Panc1 (cell line): ENCODE results near the gene SSBP2. TPM values are rescaled to one million over a fixed set of nuclear protein-coding genes. Genes with fewer than 3 reads are reported as not detected.

Experiments used
- ATAC-seq: fragments of 200-7000 bp; cut with Tn5 transposase; 2 replicates; pipeline ENCODE4 v1.9.1; 2020; ENCODE audit warnings: mild to moderate bottlenecking, moderate library complexity
- BruUV-seq: library from RNA; stranded (reverse); fragments of 400-500 nt; replicated peaks from 2 replicates; lab custom pipeline; 2021; lab: Mats Ljungman, UMichigan
- CTCF ChIA-PET: fragments of 300-600 bp; sonication (Branson Sonifier 250); formaldehyde crosslinking; loops from one replicate; lab custom pipeline; 2022; ENCODE audit warnings: antibody characterized with exemption; lab: Charles Lee
- POLR2A ChIA-PET: fragments of 300-600 bp; sonication (Branson Sonifier 250); formaldehyde crosslinking; loops from one replicate; lab custom pipeline; 2022; ENCODE audit warnings: antibody characterized with exemption; lab: Charles Lee
- DNase-seq: peaks from one replicate; pipeline ENCODE4 v3.0.0-alpha.2; 2010; ENCODE audit warnings: low read depth, low spot score
- H3K27ac ChIP-seq: 2 replicates; pipeline ENCODE4 v1.5.1; 2011; ENCODE audit warnings: mild to moderate bottlenecking, low read length, inconsistent platforms
- H3K27me3 ChIP-seq: fragments of 200-500 bp; sonication (Bioruptor generic); 2 replicates; pipeline ENCODE4 v1.6.0; 2014; ENCODE audit warnings: low read length, inconsistent platforms; ENCODE audit not compliant: control insufficient read depth, insufficient read depth
- H3K36me3 ChIP-seq: fragments of 200-500 bp; sonication (Bioruptor generic); 2 replicates; pipeline ENCODE4 v1.5.1; 2014; ENCODE audit warnings: inconsistent platforms, mild to moderate bottlenecking, low read length, moderate library complexity; ENCODE audit not compliant: control insufficient read depth, insufficient read depth
- H3K4me1 ChIP-seq: 2 replicates; pipeline ENCODE4 v1.5.1; 2011; ENCODE audit warnings: inconsistent platforms, mild to moderate bottlenecking, low read length, moderate library complexity; ENCODE audit not compliant: control insufficient read depth, insufficient read depth
- H3K4me3 ChIP-seq, 2 experiments: 2 replicates each; pipeline ENCODE4 v1.5.1; 2011 to 2012; ENCODE audit warnings: low read depth in 2 of 2, low read length in 2 of 2, mild to moderate bottlenecking in 2 of 2, inconsistent platforms in 1 of 2, moderate library complexity in 1 of 2
- H3K9me3 ChIP-seq: fragments of 200-500 bp; sonication (Bioruptor generic); 2 replicates; pipeline ENCODE4 v1.5.1; 2014; ENCODE audit warnings: low read depth, mild to moderate bottlenecking, inconsistent platforms, low read length, moderate library complexity; ENCODE audit not compliant: control insufficient read depth, insufficient read depth
- POLR2AphosphoS5 ChIP-seq: IDR thresholded peaks from 2 replicates; pipeline ENCODE4 v1.6.1; 2012; ENCODE audit warnings: mild to moderate bottlenecking, low read depth, low read length, moderate library complexity
- SIN3A ChIP-seq: IDR thresholded peaks from 2 replicates; pipeline ENCODE4 v1.6.1; 2012; ENCODE audit warnings: low read depth, mild to moderate bottlenecking, low read length, moderate library complexity, borderline replicate concordance; ENCODE audit not compliant: insufficient read depth
- TCF7L2 ChIP-seq: IDR thresholded peaks from 2 replicates; pipeline ENCODE4 v1.6.1; 2011; ENCODE audit warnings: mild to moderate bottlenecking, low read depth, low read length, inconsistent platforms
- in situ Hi-C: cut with HindIII; loops from 2 replicates; pipeline ENCODE4 v1.10.0; 2016; ENCODE audit warnings: low sequenced_read_pairs, low pct_unique_long_range_greater_than_20kb
- intact Hi-C: fragments of 100-400 bp; cut with micrococcal nuclease; formaldehyde crosslinking; loops from one replicate; pipeline ENCODE4 v1.10.0; 2022; ENCODE audit not compliant: unreplicated experiment
- total RNA-seq: library from RNA; stranded (reverse); gene quantifications from one replicate; pipeline ENCODE4 v1.2.1, GENCODE V29; 2021; ENCODE audit not compliant: unreplicated experiment
- TF ChIP-seq, protein P1 (sequence below): fragments of 450-650 bp; IDR thresholded peaks from 2 replicates; pipeline ENCODE4 v1.5.1; 2017; ENCODE audit warnings: mild to moderate bottlenecking
- TF ChIP-seq, protein P2 (sequence below), 2 experiments: IDR thresholded peaks; 2 replicates each; pipeline ENCODE4 v1.6.1; 2011 to 2012; ENCODE audit warnings: low read depth in 2 of 2, control low read depth in 1 of 2, low read length in 1 of 2, mild to moderate bottlenecking in 1 of 2, moderate library complexity in 1 of 2; ENCODE audit not compliant: insufficient read depth in 1 of 2

The SSBP2 gene
- total RNA-seq, 1 experiment from 2014 or later = 16.3 TPM

DNA sequence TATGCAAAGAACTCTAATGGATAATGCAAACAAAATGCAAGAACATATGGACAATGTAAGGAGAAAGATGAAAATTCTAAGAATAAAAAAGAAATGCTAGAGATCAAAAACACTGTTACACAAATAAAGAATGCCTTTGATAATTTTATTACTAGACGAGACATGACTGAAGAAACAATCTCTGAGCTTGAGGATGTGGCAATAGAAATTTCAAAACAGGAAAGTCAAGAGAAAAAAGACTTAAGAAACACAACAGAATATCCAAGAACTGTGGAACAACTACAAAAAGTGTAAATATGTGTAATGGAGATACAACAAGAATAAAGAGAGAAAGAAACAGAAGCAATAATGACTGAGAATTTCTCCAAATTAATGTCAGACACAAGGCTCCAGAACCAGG, 216.5 kb downstream of the SSBP2 start:
- intact Hi-C loops = no loop called here
- DNase-seq = no peak
- no TSS peak for BruUV-seq
- ChIA-PET POLR2A (no interaction called here), CTCF (no interaction called here)
- no peak overlapping the region for H3K27ac ChIP-seq
- no peak overlapping the region for H3K4me3 ChIP-seq
- TF ChIP-seq POLR2AphosphoS5 (no peak), TCF7L2 (no peak), SIN3A (no peak)
- TF ChIP-seq, protein P1, sequence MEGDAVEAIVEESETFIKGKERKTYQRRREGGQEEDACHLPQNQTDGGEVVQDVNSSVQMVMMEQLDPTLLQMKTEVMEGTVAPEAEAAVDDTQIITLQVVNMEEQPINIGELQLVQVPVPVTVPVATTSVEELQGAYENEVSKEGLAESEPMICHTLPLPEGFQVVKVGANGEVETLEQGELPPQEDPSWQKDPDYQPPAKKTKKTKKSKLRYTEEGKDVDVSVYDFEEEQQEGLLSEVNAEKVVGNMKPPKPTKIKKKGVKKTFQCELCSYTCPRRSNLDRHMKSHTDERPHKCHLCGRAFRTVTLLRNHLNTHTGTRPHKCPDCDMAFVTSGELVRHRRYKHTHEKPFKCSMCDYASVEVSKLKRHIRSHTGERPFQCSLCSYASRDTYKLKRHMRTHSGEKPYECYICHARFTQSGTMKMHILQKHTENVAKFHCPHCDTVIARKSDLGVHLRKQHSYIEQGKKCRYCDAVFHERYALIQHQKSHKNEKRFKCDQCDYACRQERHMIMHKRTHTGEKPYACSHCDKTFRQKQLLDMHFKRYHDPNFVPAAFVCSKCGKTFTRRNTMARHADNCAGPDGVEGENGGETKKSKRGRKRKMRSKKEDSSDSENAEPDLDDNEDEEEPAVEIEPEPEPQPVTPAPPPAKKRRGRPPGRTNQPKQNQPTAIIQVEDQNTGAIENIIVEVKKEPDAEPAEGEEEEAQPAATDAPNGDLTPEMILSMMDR = no peak
- TF ChIP-seq, protein P2, sequence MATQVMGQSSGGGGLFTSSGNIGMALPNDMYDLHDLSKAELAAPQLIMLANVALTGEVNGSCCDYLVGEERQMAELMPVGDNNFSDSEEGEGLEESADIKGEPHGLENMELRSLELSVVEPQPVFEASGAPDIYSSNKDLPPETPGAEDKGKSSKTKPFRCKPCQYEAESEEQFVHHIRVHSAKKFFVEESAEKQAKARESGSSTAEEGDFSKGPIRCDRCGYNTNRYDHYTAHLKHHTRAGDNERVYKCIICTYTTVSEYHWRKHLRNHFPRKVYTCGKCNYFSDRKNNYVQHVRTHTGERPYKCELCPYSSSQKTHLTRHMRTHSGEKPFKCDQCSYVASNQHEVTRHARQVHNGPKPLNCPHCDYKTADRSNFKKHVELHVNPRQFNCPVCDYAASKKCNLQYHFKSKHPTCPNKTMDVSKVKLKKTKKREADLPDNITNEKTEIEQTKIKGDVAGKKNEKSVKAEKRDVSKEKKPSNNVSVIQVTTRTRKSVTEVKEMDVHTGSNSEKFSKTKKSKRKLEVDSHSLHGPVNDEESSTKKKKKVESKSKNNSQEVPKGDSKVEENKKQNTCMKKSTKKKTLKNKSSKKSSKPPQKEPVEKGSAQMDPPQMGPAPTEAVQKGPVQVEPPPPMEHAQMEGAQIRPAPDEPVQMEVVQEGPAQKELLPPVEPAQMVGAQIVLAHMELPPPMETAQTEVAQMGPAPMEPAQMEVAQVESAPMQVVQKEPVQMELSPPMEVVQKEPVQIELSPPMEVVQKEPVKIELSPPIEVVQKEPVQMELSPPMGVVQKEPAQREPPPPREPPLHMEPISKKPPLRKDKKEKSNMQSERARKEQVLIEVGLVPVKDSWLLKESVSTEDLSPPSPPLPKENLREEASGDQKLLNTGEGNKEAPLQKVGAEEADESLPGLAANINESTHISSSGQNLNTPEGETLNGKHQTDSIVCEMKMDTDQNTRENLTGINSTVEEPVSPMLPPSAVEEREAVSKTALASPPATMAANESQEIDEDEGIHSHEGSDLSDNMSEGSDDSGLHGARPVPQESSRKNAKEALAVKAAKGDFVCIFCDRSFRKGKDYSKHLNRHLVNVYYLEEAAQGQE (IDR thresholded peaks at IDR 0.05; ENCODE audit: insufficient read depth in 1 of 2, low read depth in 2 of 2, low read length in 1 of 2) = no peak
- no peaks in the 10 kb centered on the region for H3K27me3 ChIP-seq
- H3K36me3 ChIP-seq = no peaks in the 10 kb centered on the region
- H3K9me3 ChIP-seq = no peaks in the 10 kb centered on the region
- H3K4me1 ChIP-seq = no peaks in the 10 kb centered on the region
- in situ Hi-C loops = no loop called here
- no peak for ATAC-seq

DNA sequence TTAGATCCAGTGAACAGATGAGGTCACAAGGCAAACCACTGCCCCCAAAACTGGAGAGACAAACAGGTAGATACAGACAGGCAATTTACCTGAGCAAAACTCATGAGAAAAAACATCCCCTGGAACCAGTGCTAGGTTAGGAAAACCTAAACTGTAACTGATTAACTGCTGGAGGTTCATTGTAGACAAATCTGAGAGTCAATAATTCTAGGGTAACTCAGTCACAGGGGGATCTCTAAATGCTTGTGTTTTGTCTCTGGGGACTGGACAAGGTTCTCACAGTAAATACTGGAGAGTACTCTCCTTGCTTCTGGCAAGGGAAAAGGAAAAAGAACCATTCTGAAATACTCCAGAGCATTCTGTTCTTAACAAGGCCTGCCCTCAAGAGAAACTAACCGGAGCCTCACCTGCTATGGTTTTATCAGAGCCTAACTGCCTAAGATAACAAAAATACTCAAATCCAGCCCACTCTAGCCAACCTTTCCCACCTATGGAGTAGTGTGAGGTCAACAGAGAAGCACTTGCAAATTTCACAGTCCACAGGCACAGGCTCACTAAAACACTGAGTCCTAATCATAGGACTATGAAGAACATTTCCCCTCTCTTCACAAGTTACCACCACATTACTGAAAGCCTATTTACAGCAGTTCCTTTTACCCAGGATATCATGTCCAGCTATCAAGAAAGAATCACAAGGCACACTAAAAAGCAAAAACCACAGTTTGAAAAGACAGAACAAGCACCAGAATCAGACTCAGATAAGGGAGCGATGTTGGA, 217.1 kb downstream of the SSBP2 start:
- Histone ChIP-seq H3K4me1 (no peaks in the 10 kb centered on the region), H3K9me3 (no peaks in the 10 kb centered on the region), H3K4me3 (no peak overlapping the region), H3K36me3 (no peaks in the 10 kb centered on the region), H3K27ac (no peak overlapping the region), H3K27me3 (no peaks in the 10 kb centered on the region)
- TF ChIP-seq POLR2AphosphoS5 = no peak
- TF ChIP-seq, protein P1 = no peak
- TF ChIP-seq SIN3A = no peak
- TF ChIP-seq, protein P2 (IDR thresholded peaks at IDR 0.05; ENCODE audit: insufficient read depth in 1 of 2, low read depth in 2 of 2, low read length in 1 of 2) = no peak
- CTCF ChIA-PET = no interaction called here
- in situ Hi-C loops = no loop called here
- no peak for ATAC-seq
- intact Hi-C loops = no loop called here
- no peak for DNase-seq
- POLR2A ChIA-PET = no interaction called here
- BruUV-seq = no TSS peak
